ENCODE measurements around the gene IRF6. TPM values are rescaled to one million over a fixed set of nuclear protein-coding genes. Genes with fewer than 3 reads are reported as not detected.

IRF6 gene
- polyA plus RNA-seq, 1 donor from 2014 or later = 0.93 TPM

- Mint-ChIP-seq H3K4me1 (peaks cover 23 to 28% (median 28%) of the 10 kb centered on the region in 3 donors), H3K27ac (no peak overlapping the region), H3K36me3 (peaks cover 18% of the 10 kb centered on the region), H3K27me3 (no peaks in the 10 kb centered on the region), H3K9me3 (no peaks in the 10 kb centered on the region), H3K4me3 (no peak overlapping the region)
Measured at GRCh38 chr1:209768354-209768774, 37.6 kb downstream of the IRF6 start.

- Mint-ChIP-seq H3K9me3 (no peaks in the 10 kb centered on the region), H3K27ac (no peak overlapping the region), H3K4me3 (no peak overlapping the region), H3K27me3 (no peaks in the 10 kb centered on the region), H3K36me3 (peaks cover 20% of the 10 kb centered on the region), H3K4me1 (peaks cover 23 to 25% (median 25%) of the 10 kb centered on the region in 3 donors)
Measured at GRCh38 chr1:209767706-209768105, 38.2 kb downstream of the IRF6 start.

- H3K27me3 Mint-ChIP-seq = no peaks in the 10 kb centered on the region
- H3K9me3 Mint-ChIP-seq = no peaks in the 10 kb centered on the region
- H3K4me1 Mint-ChIP-seq = peaks cover 23 to 25% (median 25%) of the 10 kb centered on the region in 3 donors
- H3K27ac Mint-ChIP-seq = no peak overlapping the region
- peaks cover 20% of the 10 kb centered on the region for H3K36me3 Mint-ChIP-seq
- peak overlapping the region in 1 of 4 donors; percentile 25 for H3K4me3 Mint-ChIP-seq
Measured at GRCh38 chr1:209767096-209767495, 38.8 kb downstream of the IRF6 start.

GRCh38 chr1:209766051-209766450 lies 39.9 kb downstream of the IRF6 start:
- no peaks in the 10 kb centered on the region for H3K9me3 Mint-ChIP-seq
- H3K4me3 Mint-ChIP-seq = peak overlapping the region in 2 of 4 donors; percentile 10 to 57
- H3K36me3 Mint-ChIP-seq = peaks cover 20% of the 10 kb centered on the region
- no peaks in the 10 kb centered on the region for H3K27me3 Mint-ChIP-seq
- peaks cover 26 to 33% (median 32%) of the 10 kb centered on the region in 3 donors for H3K4me1 Mint-ChIP-seq
- H3K27ac Mint-ChIP-seq = peak overlapping the region; percentile 63 to 89 (median 86)

- Mint-ChIP-seq H3K27ac (peak overlapping the region in 2 of 3 donors; percentile 27 to 72), H3K4me1 (peaks cover 31 to 51% (median 32%) of the 10 kb centered on the region in 3 donors), H3K36me3 (peaks cover 15% of the 10 kb centered on the region), H3K9me3 (no peaks in the 10 kb centered on the region), H3K27me3 (no peaks in the 10 kb centered on the region), H3K4me3 (peak overlapping the region in 2 of 4 donors; percentile 57 to 79)
Measured at GRCh38 chr1:209761011-209761635, 44.8 kb downstream of the IRF6 start.

GRCh38 chr1:209759829-209760359 lies 46.0 kb downstream of the IRF6 start:
- peaks cover 12% of the 10 kb centered on the region for H3K36me3 Mint-ChIP-seq
- H3K27ac Mint-ChIP-seq = peak overlapping the region in 1 of 3 donors; percentile 63
- H3K4me3 Mint-ChIP-seq = no peak overlapping the region

GRCh38 chr1:209758400-209758799 lies 47.5 kb downstream of the IRF6 start:
- peaks cover 9% of the 10 kb centered on the region for H3K36me3 Mint-ChIP-seq
- H3K4me3 Mint-ChIP-seq = peak overlapping the region; percentile 89 to 97 (median 93)
- no peaks in the 10 kb centered on the region for H3K9me3 Mint-ChIP-seq
- peak overlapping the region in 2 of 3 donors; percentile 80 to 83 for H3K27ac Mint-ChIP-seq
- no peaks in the 10 kb centered on the region for H3K27me3 Mint-ChIP-seq
- peaks cover 39 to 53% (median 40%) of the 10 kb centered on the region in 3 donors for H3K4me1 Mint-ChIP-seq

More at GRCh38 chr1:209759829-209760359, 46.0 kb downstream of the IRF6 start:
- Mint-ChIP-seq H3K27me3 (no peaks in the 10 kb centered on the region), H3K4me1 (peaks cover 39 to 54% (median 40%) of the 10 kb centered on the region in 3 donors), H3K9me3 (no peaks in the 10 kb centered on the region)

GRCh38 chr1:209756615-209757445 lies 49.1 kb downstream of the IRF6 start:
- Mint-ChIP-seq H3K4me1 (peaks cover 43 to 57% (median 45%) of the 10 kb centered on the region in 3 donors), H3K27me3 (no peaks in the 10 kb centered on the region), H3K4me3 (peak overlapping the region; percentile 89 to 97 (median 93)), H3K36me3 (peaks cover 5% of the 10 kb centered on the region), H3K27ac (peak overlapping the region; percentile 67 to 94 (median 81)), H3K9me3 (no peaks in the 10 kb centered on the region)

- H3K4me1 Mint-ChIP-seq = peaks cover 42 to 59% (median 49%) of the 10 kb centered on the region in 3 donors
- peaks cover 5% of the 10 kb centered on the region for H3K36me3 Mint-ChIP-seq
- no peaks in the 10 kb centered on the region for H3K27me3 Mint-ChIP-seq
- peak within 1 kb of the TSS; percentile 67 to 94 (median 81) for H3K27ac Mint-ChIP-seq
- no peaks in the 10 kb centered on the region for H3K9me3 Mint-ChIP-seq
- H3K4me3 Mint-ChIP-seq = peak within 1 kb of the TSS; percentile 89 to 97 (median 93)
Measured at GRCh38 chr1:209755926-209756614, 49.9 kb downstream of the IRF6 start, which contains the start of gene TRAF3IP3. TSS of gene TRAF3IP3 (plus strand) at chr1:209756053. CDS start at chr1:209760040, 3,987 bp downstream.

- H3K36me3 Mint-ChIP-seq = peaks cover 5% of the 10 kb centered on the region
- no peaks in the 10 kb centered on the region for H3K9me3 Mint-ChIP-seq
Measured at GRCh38 chr1:209755256-209755655, 50.7 kb downstream of the IRF6 start.

GRCh38 chr1:209752890-209753289 lies 53.1 kb downstream of the IRF6 start:
- H3K4me3 Mint-ChIP-seq = no peak overlapping the region
- no peaks in the 10 kb centered on the region for H3K9me3 Mint-ChIP-seq
- no peaks in the 10 kb centered on the region for H3K27me3 Mint-ChIP-seq
- no peak overlapping the region for H3K27ac Mint-ChIP-seq
- H3K36me3 Mint-ChIP-seq = no peaks in the 10 kb centered on the region
- peaks cover 38 to 45% (median 43%) of the 10 kb centered on the region in 3 donors for H3K4me1 Mint-ChIP-seq

More at GRCh38 chr1:209755256-209755655, 50.7 kb downstream of the IRF6 start:
- Mint-ChIP-seq H3K27ac (peak overlapping the region; percentile 67 to 94 (median 81)), H3K4me1 (peaks cover 39 to 58% (median 49%) of the 10 kb centered on the region in 3 donors), H3K27me3 (no peaks in the 10 kb centered on the region), H3K4me3 (peak overlapping the region; percentile 54 to 97 (median 91))

- Mint-ChIP-seq H3K9me3 (no peaks in the 10 kb centered on the region), H3K4me1 (peaks cover 38 to 48% (median 45%) of the 10 kb centered on the region in 3 donors), H3K4me3 (peak overlapping the region in 3 of 4 donors; percentile 3 to 70 (median 6)), H3K36me3 (no peaks in the 10 kb centered on the region), H3K27me3 (no peaks in the 10 kb centered on the region), H3K27ac (peak overlapping the region; percentile 9 to 80 (median 55))
Measured at GRCh38 chr1:209751627-209752231, 54.2 kb downstream of the IRF6 start.

GRCh38 chr1:209749670-209750323 lies 56.1 kb downstream of the IRF6 start:
- no peak overlapping the region for H3K4me3 Mint-ChIP-seq
- no peaks in the 10 kb centered on the region for H3K27me3 Mint-ChIP-seq
- no peaks in the 10 kb centered on the region for H3K36me3 Mint-ChIP-seq
- peak overlapping the region in 1 of 3 donors; percentile 5 for H3K27ac Mint-ChIP-seq
- peaks cover 24 to 32% (median 32%) of the 10 kb centered on the region in 3 donors for H3K4me1 Mint-ChIP-seq
- H3K9me3 Mint-ChIP-seq = no peaks in the 10 kb centered on the region
